SK-N-SH treated with all-trans-retinoic acid at 6 μM for 48 hours (cell line): ENCODE data around the gene DET1.
"Not testable (repeated sequence)": the region's sequence is repeated elsewhere in the genome, so short reads cannot be mapped to it uniquely, and the experiment has no call there.

Experiments used
- ATAC-seq: fragments of 200-7000 bp; cut with Tn5 transposase; 3 replicates; pipeline ENCODE4 v1.9.1; 2020; ENCODE audit warnings: mild to moderate bottlenecking, moderate library complexity
- CSDC2 ChIP-seq: fragments of 250-450 bp; sonication (Bioruptor Pico); IDR thresholded peaks from 2 replicates; pipeline ENCODE4 v1.5.0; 2020; ENCODE audit warnings: mild to moderate bottlenecking, moderate library complexity
- ESRRG ChIP-seq: fragments of 250-450 bp; sonication (Bioruptor Pico); IDR thresholded peaks from 2 replicates; pipeline ENCODE4 v1.6.1; 2021; ENCODE audit warnings: mild to moderate bottlenecking
- ISL1 ChIP-seq: fragments of 250-450 bp; sonication (Bioruptor Pico); IDR thresholded peaks from 2 replicates; pipeline ENCODE4 v2.1.2; 2022; ENCODE audit warnings: mild to moderate bottlenecking, moderate library complexity
- OSR1 ChIP-seq: fragments of 250-450 bp; sonication (Bioruptor Pico); IDR thresholded peaks from 2 replicates; pipeline ENCODE4 v1.8.0; 2022; ENCODE audit warnings: moderate library complexity, mild to moderate bottlenecking, inconsistent platforms
- PPARA ChIP-seq: fragments of 250-450 bp; sonication (Bioruptor Pico); IDR thresholded peaks from 2 replicates; pipeline ENCODE4 v1.5.0; 2020; ENCODE audit warnings: mild to moderate bottlenecking, borderline replicate concordance
- SNAI2 ChIP-seq: fragments of 250-450 bp; sonication (Bioruptor Pico); IDR thresholded peaks from 2 replicates; pipeline ENCODE4 v1.5.0; 2020; ENCODE audit warnings: mild to moderate bottlenecking, moderate library complexity
- TOX ChIP-seq: fragments of 250-450 bp; sonication (Bioruptor Pico); IDR thresholded peaks from 2 replicates; pipeline ENCODE4 v1.8.0; 2021; ENCODE audit warnings: mild to moderate bottlenecking, moderate library complexity, borderline replicate concordance
- ZFP3 ChIP-seq: fragments of 250-450 bp; sonication (Bioruptor Pico); IDR thresholded peaks from 2 replicates; pipeline ENCODE4 v1.5.0; 2020; ENCODE audit warnings: mild to moderate bottlenecking, moderate library complexity
- ZFP30 ChIP-seq: fragments of 450-650 bp; formaldehyde crosslinking; IDR thresholded peaks from 2 replicates; pipeline ENCODE4 v1.5.0; 2022; ENCODE audit warnings: mild to moderate bottlenecking, moderate library complexity
- ZNF565 ChIP-seq: fragments of 450-650 bp; formaldehyde crosslinking; conservative IDR thresholded peaks from 2 replicates; pipeline ENCODE4 v1.5.0; 2020; ENCODE audit warnings: low read depth, mild to moderate bottlenecking, moderate library complexity
- ZNF8 ChIP-seq: fragments of 450-650 bp; formaldehyde crosslinking; IDR thresholded peaks from 2 replicates; pipeline ENCODE4 v1.5.0; 2020; ENCODE audit warnings: mild to moderate bottlenecking, moderate library complexity
- TF ChIP-seq, protein P1 (sequence below): fragments of 250-450 bp; sonication (Bioruptor Pico); IDR thresholded peaks from 2 replicates; pipeline ENCODE4 v1.5.0; 2020; ENCODE audit warnings: mild to moderate bottlenecking, moderate library complexity
- TF ChIP-seq, protein P2 (sequence below): fragments of 250-450 bp; sonication (Bioruptor Pico); IDR thresholded peaks from 2 replicates; pipeline ENCODE4 v1.5.1; 2021; ENCODE audit warnings: mild to moderate bottlenecking, moderate library complexity
- TF ChIP-seq, protein P3 (sequence below): fragments of 250-450 bp; sonication (Bioruptor Pico); IDR thresholded peaks from 2 replicates; pipeline ENCODE4 v1.5.1; 2020; ENCODE audit warnings: low read depth, mild to moderate bottlenecking, moderate library complexity
- TF ChIP-seq, protein P4 (sequence below): fragments of 250-450 bp; sonication (Bioruptor Pico); IDR thresholded peaks from 2 replicates; pipeline ENCODE4 v1.8.0; 2020; ENCODE audit warnings: mild to moderate bottlenecking, moderate library complexity, borderline replicate concordance

DET1 gene

DNA sequence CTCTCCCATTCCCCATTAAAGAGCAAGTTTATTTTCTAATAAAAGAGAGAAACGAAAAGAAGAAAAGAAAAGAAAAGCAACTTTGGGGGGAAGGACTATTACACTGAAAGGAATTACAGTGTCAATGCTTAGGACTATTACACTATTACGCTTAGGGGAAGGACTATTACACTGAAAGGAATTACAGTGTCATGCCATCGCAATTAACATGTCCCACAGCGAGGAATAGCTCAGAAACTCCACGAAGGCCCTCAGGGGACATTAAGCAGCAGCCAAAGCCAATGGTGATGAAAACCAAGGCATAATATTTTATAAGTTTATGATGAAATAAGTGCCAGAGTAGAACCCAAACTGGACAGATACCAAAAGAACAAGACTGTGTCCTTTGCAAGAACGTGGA lies 22.1 kb upstream of the DET1 start:
- TF ChIP-seq, protein P1, sequence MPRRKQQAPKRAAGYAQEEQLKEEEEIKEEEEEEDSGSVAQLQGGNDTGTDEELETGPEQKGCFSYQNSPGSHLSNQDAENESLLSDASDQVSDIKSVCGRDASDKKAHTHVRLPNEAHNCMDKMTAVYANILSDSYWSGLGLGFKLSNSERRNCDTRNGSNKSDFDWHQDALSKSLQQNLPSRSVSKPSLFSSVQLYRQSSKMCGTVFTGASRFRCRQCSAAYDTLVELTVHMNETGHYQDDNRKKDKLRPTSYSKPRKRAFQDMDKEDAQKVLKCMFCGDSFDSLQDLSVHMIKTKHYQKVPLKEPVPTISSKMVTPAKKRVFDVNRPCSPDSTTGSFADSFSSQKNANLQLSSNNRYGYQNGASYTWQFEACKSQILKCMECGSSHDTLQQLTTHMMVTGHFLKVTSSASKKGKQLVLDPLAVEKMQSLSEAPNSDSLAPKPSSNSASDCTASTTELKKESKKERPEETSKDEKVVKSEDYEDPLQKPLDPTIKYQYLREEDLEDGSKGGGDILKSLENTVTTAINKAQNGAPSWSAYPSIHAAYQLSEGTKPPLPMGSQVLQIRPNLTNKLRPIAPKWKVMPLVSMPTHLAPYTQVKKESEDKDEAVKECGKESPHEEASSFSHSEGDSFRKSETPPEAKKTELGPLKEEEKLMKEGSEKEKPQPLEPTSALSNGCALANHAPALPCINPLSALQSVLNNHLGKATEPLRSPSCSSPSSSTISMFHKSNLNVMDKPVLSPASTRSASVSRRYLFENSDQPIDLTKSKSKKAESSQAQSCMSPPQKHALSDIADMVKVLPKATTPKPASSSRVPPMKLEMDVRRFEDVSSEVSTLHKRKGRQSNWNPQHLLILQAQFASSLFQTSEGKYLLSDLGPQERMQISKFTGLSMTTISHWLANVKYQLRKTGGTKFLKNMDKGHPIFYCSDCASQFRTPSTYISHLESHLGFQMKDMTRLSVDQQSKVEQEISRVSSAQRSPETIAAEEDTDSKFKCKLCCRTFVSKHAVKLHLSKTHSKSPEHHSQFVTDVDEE (CRISPR knock-in tag), result no peak
- no peak for TF ChIP-seq PPARA (CRISPR knock-in tag)
- TF ChIP-seq ZNF8 (CRISPR knock-in tag), result no peak
- TF ChIP-seq, protein P2, sequence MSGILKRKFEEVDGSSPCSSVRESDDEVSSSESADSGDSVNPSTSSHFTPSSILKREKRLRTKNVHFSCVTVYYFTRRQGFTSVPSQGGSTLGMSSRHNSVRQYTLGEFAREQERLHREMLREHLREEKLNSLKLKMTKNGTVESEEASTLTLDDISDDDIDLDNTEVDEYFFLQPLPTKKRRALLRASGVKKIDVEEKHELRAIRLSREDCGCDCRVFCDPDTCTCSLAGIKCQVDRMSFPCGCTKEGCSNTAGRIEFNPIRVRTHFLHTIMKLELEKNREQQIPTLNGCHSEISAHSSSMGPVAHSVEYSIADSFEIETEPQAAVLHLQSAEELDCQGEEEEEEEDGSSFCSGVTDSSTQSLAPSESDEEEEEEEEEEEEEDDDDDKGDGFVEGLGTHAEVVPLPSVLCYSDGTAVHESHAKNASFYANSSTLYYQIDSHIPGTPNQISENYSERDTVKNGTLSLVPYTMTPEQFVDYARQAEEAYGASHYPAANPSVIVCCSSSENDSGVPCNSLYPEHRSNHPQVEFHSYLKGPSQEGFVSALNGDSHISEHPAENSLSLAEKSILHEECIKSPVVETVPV (CRISPR knock-in tag), result no peak
- no peak for TF ChIP-seq CSDC2 (CRISPR knock-in tag)
- TF ChIP-seq OSR1 (CRISPR knock-in tag), result no peak
- no peak for TF ChIP-seq ZNF565 (CRISPR knock-in tag)
- no peak for ATAC-seq

DNA sequence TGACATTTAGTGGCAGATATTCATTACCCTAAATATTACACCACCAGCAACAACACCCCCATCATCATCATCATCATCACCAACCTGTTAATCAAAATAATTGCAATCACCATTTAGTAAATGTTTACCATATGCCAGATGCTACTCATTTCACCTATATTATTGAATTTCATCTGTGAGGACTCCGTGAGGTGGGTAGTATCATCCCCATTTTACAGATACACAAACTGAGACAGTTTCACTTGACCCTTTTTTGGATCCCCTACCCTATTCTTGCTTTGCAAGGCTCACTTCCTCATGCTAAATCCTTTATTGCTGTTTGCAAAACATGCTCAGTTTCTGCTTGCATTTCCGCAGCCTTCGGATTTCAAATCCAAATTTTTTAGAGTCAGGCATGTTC lies 18.3 kb upstream of the DET1 start:
- no peak for TF ChIP-seq ZNF565 (CRISPR knock-in tag)
- TF ChIP-seq, protein P3, sequence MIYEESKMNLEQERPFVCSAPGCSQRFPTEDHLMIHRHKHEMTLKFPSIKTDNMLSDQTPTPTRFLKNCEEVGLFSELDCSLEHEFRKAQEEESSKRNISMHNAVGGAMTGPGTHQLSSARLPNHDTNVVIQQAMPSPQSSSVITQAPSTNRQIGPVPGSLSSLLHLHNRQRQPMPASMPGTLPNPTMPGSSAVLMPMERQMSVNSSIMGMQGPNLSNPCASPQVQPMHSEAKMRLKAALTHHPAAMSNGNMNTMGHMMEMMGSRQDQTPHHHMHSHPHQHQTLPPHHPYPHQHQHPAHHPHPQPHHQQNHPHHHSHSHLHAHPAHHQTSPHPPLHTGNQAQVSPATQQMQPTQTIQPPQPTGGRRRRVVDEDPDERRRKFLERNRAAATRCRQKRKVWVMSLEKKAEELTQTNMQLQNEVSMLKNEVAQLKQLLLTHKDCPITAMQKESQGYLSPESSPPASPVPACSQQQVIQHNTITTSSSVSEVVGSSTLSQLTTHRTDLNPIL (CRISPR knock-in tag), result no peak
- TF ChIP-seq OSR1 (CRISPR knock-in tag), result no peak
- no peak for TF ChIP-seq TOX (CRISPR knock-in tag)
- ATAC-seq, result no peak

DNA sequence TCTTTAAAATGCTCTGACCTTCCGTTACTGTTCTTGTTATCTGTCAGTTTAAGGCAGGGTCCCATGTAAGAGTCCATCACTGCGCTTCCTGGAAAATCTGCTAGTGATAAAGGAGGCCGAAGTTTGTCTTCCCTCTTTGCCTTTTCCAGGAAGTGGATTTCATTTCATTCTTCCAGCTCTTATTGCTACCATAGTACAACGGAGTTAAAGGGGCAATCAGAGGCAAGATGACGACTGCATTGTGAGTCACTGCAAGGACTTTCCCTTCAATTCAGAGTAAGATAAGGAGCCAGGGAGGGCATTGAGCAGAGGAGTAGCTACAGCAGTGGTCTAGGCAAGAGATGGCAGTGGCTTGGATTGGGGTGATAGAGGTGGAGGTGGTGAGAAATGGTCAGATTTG lies 17.2 kb upstream of the DET1 start:
- ATAC-seq, result no peak
- TF ChIP-seq, protein P4, sequence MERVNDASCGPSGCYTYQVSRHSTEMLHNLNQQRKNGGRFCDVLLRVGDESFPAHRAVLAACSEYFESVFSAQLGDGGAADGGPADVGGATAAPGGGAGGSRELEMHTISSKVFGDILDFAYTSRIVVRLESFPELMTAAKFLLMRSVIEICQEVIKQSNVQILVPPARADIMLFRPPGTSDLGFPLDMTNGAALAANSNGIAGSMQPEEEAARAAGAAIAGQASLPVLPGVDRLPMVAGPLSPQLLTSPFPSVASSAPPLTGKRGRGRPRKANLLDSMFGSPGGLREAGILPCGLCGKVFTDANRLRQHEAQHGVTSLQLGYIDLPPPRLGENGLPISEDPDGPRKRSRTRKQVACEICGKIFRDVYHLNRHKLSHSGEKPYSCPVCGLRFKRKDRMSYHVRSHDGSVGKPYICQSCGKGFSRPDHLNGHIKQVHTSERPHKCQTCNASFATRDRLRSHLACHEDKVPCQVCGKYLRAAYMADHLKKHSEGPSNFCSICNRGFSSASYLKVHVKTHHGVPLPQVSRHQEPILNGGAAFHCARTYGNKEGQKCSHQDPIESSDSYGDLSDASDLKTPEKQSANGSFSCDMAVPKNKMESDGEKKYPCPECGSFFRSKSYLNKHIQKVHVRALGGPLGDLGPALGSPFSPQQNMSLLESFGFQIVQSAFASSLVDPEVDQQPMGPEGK (CRISPR knock-in tag), result no peak

DNA sequence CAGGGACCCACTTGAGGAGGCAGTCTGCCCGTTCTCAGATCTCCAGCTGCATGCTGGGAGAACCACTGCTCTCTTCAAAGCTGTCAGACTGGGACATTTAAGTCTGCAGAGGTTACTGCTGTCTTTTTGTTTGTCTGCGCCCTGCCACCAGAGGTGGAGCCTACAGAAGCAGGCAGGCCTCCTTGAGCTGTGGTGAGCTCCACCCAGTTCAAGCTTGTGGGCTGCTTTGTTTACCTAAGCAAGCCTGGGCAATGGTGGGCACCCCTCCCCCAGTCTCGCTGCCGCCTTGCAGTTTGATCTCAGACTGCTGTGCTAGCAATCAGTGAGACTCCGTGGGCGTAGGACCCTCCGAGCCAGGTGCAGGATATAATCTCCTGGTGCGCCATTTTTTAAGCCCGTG lies 13.1 kb upstream of the DET1 start:
- not testable (repeated sequence) for ATAC-seq

DNA sequence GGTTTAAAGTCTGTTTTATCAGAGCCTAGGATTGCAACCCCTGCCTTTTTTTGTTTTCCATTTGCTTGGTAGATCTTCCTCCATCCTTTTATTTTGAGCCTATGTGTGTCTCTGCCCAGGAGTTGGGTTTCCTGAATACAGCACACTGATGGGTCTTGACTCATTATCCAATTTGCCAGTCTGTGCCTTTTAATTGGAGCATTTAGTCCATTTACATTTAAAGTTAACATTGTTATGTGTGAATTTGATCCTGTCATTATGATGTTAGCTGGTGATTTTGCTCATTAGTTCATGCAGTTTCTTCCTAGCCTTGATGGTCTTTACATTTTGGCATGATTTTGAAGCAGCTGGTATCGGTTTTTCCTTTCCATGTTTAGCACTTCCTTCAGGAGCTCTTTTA lies 11.5 kb upstream of the DET1 start:
- not testable (repeated sequence) for ATAC-seq

DNA sequence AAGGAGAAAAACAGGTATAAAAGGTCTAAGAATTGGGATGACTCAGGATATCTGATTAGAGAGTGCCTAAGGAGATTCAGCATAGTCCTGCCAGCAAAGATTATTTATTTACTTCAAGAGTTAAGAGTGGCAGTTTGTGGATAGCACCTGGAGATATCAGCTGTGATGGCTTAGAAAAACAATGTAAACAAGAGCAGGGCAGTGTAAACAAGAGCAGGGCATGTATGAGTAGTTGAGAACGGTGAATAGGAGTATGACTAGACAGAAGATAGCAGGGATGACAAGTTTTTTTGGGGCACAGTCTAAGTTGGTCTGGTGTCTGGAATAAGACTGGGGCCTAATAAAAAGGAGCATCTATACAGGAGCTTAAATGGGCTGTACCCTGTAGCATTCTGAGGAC lies 1.5 kb upstream of the DET1 start:
- not testable (repeated sequence) for ATAC-seq

DNA sequence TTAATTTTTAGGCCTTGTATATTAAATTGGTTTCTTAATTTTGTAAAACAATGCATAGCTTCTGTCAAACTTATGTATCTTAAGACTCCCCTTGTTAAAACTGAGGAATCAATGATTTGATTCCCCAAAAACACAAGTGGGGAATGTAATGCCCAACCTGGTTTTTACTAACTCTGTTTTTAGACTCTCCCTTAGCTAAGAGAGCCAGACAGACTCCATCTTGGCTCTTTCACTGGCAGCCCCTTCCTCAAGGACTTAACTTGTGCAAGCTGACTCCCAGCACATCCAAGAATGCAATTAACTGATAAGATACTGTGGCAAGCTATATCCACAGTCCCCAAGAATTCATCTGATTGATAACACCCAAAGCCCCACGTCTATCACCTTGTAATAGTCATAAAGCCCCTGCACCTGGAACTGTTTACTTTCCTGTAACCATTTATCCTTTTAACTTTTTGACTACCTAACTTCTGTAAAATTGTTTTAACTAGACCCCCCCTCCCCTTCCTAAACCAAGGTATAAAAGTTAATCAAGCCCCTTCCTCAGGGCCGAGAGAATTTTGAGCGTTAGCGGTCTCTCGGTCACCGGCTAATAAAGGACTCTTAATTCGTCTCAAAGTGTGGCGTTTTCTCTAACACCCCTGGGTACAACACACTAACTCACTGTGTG lies 768 bp downstream of the DET1 start:
- not testable (repeated sequence) for ATAC-seq
- TF ChIP-seq ESRRG (CRISPR knock-in tag), result peak; percentile 69; the same call in 1 of the 2 replicates
- peak; percentile 84 for TF ChIP-seq ZFP3
- TF ChIP-seq CSDC2 (CRISPR knock-in tag), result peak; percentile 98
- TF ChIP-seq, protein P1 (CRISPR knock-in tag), result peak; percentile 60; the same call in 1 of the 2 replicates
- 0 out of 2 replicates have a peak, but pooled peaks have one; percentile 54 for TF ChIP-seq ZNF565 (CRISPR knock-in tag)
- TF ChIP-seq ZFP30 (CRISPR knock-in tag), result 0 out of 2 replicates have a peak, but pooled peaks have one; percentile 32
- TF ChIP-seq ISL1, result peak; percentile 44
- peak; percentile 97 for TF ChIP-seq SNAI2
